ENCODE measurements around the gene NSMF.

Gene NSMF

GRCh38 chr9:137444106-137444790 is 14.9 kb downstream of the NSMF start:
- no peak for DNase-seq

- no peak for DNase-seq
Observed at GRCh38 chr9:137441935-137442321, 17.2 kb downstream of the NSMF start.

GRCh38 chr9:137441289-137441934 is 17.7 kb downstream of the NSMF start, which contains the start of gene ENTPD8:
Gene ENTPD8, minus strand, starts transcription at chr9:137441357. Its CDS starts 3,072 bp downstream, at chr9:137438285.
- no peak for DNase-seq

- no peak for DNase-seq
Observed at GRCh38 chr9:137439158-137439714, 19.9 kb downstream of the NSMF start.

GRCh38 chr9:137438591-137439157 is 20.5 kb downstream of the NSMF start:
- DNase-seq, result no peak

DNA sequence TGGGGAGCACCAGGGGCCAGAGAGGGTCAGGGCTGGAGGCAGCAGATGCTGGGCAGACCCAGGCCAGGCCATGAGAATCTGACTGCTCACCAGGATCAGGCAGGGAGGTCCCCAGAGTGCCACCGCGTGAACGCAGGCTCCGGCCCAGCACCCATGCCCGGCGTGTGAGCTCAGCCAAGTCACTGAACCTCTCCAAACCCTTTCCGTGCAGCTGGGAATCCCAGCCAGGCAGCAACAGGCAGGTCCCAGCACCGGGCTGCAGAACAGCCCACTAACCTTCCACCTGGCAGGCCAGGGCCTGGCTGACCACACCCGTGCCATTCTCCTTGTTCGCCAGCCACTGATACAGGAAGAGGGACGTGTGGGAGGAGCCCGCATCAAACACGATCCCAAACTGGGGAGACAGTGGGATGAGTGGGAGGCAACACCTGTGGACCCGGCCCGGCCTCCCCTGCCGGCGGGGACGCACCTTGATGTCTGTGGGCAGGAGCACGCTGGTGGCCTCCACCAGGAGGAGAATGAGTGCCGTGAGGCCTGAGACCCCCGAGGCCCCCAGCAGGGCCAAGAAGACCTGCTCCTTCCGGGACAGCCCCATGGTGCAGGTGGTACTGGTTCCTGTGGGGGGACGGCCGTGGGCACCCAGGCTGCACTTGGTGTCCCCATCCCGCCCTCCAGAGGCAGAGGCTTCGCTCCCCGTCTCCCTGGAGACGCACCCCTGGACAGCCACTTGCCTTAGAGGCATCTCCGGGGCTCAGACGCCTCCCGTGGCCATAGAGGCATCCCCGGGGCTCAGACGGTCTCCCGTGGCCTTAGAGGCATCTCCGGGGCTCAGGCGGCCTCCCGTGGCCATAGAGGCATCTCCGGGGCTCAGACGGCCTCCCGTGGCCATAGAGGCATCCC is 21.2 kb downstream of the NSMF start:
- no peak for DNase-seq

DNA sequence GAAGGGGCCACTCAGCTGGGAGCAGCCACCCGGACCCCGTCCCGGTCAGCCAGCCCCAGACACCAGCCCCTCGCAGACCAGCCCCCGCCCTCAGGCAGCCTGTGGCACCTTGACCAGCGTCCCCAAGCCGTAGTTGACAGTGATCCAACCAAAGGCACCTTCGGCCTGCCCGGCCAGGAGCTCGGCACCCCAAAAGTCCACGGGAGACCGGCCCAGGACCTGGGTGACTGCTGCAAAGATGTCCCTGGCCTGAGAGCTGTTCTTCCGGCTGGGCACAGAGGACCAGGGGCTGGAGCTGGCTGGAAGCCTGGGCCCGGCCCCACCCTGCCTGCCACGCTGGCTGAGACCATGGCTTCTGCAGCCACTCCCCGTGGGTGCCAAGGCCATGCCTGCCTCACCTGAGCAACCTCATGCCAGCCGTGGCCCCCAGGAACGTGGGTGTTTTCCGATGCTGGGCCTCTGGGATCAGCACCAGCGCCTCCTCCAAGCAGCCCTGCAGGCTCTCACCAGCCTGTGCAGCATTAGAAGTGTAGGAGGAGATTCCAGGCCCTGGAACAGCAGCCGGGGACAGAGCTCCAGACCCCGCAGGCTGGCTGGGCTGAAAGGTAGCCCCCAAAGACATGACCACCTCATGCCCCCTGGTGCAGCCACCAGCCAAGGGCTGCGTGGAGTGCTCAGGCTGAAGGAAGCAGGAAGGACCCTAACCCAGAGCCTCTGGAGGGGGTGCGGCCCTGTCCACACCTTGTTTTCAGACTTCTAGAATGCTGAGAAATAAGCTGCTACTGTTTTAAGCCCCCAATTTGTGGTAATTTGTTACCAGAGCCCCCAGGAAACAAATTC is 22.2 kb downstream of the NSMF start:
- DNase-seq, result no peak

DNA sequence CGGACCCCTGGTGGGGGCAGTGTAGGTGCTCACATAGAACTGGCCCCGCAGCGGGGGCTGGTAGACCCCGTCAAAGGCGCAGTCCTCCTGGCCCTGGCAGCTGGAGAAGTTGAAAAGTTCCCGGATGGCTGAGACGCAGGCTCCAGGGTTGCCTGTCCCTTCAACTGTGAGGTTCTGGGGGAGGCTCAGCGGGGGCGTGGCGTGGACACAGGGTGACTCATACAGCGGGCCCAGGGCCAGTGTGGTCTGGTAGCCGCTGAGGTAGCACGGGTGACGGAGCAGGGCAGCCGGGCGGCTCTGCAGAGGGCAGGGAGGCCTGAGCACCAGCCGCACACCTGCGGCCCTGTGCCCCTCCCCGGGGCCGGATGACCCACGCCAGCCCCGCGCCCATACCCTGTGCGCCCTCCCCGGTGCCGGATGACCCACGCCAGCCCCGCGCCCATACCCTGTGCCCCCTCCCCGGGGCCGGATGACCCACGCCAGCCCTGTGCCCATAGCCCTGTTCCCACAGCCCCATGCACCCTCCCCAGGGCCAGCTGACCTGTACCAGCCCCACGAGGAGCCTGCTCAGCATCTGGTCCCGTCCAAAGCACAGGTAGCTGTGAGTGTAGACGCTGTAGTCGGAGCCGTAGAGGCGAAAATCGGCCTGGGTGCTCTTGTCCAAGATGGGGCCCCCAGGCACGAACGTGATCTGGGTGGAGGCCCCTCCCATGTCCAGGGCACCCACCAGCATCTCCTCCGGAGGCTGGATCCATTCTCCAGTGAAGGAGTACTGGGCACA is 23.0 kb downstream of the NSMF start:
- DNase-seq, result no peak

- DNase-seq, result no peak
Observed at GRCh38 chr9:137435381-137435891, 23.7 kb downstream of the NSMF start.

DNA sequence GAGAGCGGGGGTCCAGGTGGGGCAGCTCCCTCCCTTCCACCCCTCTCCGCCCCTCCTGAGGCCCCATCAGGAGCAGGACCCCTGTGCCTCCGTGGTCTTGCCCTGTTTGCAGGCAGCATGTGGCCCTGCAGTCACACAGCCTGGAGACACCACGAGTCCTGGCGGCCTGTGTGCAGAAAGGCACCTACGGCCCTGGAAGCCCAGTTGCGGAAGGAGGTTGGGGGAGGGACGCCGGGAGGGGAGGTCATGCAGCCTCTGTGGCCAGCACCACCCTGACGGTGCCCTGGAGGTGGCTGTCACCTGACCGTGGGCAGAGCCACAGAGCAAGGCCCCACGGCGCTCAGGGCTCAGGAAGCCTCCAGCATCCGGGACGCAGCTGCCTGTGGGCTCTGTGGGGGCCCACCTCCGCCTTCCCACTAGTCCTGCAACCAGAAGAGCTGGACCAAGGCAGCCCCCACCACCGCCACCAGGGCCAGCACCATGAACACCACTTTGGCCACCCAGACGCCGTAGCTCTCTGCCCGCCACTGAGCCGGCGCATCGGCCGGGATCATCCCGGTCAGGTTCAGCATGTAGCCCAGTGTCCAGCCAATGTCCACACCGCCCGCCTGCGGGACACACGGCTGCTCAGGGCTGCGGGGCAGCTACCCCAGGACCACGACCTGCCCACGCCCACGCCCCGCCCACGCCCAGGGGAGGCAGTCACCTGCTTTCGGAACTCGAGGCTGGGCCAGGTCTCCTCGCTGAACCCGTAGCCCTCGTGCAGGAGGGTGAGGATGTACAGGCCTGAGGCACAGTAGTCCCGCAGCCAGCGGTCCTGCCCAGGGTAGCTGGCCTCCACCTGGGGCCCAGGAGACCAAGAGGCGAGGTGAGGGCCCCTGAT is 24.4 kb downstream of the NSMF start:
- no peak for DNase-seq

DNA sequence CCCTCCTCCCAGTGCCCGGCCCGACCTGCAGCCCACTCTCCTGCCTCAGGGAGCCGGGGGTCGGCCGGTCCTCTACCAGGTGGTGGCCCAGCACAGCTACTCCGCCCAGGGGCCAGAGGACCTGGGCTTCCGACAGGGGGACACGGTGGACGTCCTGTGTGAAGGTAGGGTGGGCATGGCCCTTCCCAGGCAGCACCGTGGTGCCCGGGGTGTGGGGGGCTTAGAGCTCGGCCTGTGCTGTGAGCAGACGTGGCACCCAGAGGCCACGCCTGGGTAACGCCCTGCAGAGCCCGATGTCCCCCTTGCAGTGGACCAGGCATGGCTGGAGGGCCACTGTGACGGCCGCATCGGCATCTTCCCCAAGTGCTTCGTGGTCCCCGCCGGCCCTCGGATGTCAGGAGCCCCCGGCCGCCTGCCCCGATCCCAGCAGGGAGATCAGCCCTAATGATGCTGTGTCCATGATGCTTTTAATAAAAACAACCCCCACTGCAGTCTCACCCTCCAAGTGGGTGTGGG is 25.2 kb downstream of the NSMF start:
- no peak for DNase-seq

GRCh38 chr9:137433349-137433915 is 25.7 kb downstream of the NSMF start:
- DNase-seq, result no peak

- no peak for DNase-seq
Observed at GRCh38 chr9:137432687-137433348, 26.3 kb downstream of the NSMF start.

DNA sequence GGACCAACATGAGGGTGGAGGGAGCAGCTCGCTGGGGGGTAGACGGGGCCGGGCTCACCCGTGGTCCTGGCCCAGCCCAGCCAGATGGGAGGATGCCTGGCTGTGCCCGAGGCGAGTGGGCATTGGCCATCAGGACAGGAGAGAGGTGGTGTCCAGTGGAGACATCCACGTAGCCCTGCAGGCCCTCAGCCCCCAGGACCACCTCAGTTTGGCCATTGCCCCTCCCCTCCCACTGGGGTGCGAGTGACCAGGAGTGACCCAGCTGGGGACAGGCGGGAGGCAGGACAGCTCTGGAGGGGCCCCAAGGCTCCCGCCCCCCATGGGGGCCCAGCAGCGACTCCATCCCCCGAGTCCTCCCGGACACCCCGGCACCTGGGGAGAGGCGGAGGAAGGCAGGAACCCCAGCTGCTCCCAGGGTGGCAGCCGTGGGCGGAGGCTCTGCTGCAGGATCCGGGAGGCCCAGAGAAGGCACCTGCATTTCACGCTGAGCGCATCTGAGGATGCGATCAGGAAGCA is 27.7 kb downstream of the NSMF start:
- no peak for DNase-seq

DNA sequence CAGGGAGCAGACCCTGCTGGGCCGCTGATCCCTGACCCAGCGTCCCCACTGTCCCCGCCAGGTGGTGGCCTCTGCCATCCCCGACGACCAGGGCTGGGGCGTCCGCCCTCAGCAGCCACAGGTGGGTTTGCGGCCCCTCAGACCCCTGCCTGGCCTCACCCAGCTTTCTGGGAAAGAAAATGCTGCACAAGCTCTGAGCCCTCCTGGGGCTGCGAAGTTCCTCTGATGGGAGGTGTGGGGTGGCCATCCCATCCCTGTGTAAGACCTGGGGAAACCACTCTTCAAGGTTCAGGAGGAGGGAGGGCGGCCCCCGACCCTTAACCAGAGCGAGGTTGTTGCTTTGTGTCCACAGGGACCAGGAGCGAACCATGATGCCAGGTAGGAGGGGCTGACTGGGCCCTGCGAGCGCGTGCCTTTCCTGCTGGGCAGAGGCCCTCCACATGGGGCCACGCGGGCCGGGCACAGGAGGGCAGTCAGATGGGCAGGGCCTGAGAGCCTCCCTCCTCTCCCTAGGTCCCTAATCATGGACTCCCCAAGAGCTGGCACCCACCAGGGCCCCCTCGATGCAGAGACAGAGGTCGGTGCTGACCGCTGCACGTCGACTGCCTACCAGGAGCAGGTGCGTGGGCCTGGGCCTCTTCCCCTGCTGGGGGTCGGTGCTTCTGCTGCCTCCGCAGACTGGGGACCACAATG is 28.3 kb downstream of the NSMF start:
- no peak for DNase-seq

GRCh38 chr9:137429974-137430722 is 29.0 kb downstream of the NSMF start:
- no peak for DNase-seq

GRCh38 chr9:137429546-137429890 is 29.6 kb downstream of the NSMF start:
- no peak for DNase-seq

Data from activated gamma-delta T cell treated with Interleukin-2 at 50 U/mL for 16 hours (primary cell).